Mesendoderm (in vitro differentiated cells): ENCODE results near the gene CD164.

ENCODE experiments used
- DNase-seq: peaks from one replicate; pipeline ENCODE4 v3.0.0; 2013
- H2AK5ac ChIP-seq: 2 replicates; pipeline ENCODE4 v1.6.1; 2013; ENCODE audit warnings: low read length, inconsistent platforms
- H2BK120ac ChIP-seq: 2 replicates; pipeline ENCODE4 v1.6.1; 2013; ENCODE audit warnings: low read depth, mild to moderate bottlenecking, low read length, moderate library complexity, mixed read lengths
- H2BK15ac ChIP-seq: replicated peaks from 2 replicates; pipeline ENCODE4 v1.6.1; 2013; ENCODE audit warnings: low read depth, mild to moderate bottlenecking, moderate library complexity
- H2BK5ac ChIP-seq: 2 replicates; pipeline ENCODE4 v1.6.1; 2013; ENCODE audit warnings: low read length, inconsistent platforms
- H3K18ac ChIP-seq: 2 replicates; pipeline ENCODE4 v1.6.1; 2013; ENCODE audit warnings: mild to moderate bottlenecking, low read length, mixed read lengths
- H3K23ac ChIP-seq: one replicate; pipeline ENCODE4 v1.6.1; 2013; ENCODE audit warnings: low read length
- H3K27ac ChIP-seq: 2 replicates; pipeline ENCODE4 v1.5.1; 2013; ENCODE audit warnings: low read depth, mild to moderate bottlenecking, inconsistent platforms, low read length, moderate library complexity
- H3K27me3 ChIP-seq: 2 replicates; pipeline ENCODE4 v1.6.1; 2013; ENCODE audit warnings: low read length, control low read depth, mild to moderate bottlenecking, inconsistent platforms; ENCODE audit not compliant: insufficient read depth, poor library complexity
- H3K36me3 ChIP-seq: 2 replicates; pipeline ENCODE4 v1.6.1; 2013; ENCODE audit warnings: low read length, inconsistent platforms; ENCODE audit not compliant: control insufficient read depth, insufficient read depth
- H3K4ac ChIP-seq: one replicate; pipeline ENCODE4 v1.6.1; 2013; ENCODE audit warnings: low read depth, mild to moderate bottlenecking, low read length, moderate library complexity
- H3K4me1 ChIP-seq: 2 replicates; pipeline ENCODE4 v1.6.1; 2013; ENCODE audit warnings: low read depth, low read length, inconsistent platforms; ENCODE audit not compliant: control insufficient read depth
- H3K4me2 ChIP-seq: 2 replicates; pipeline ENCODE4 v1.6.1; 2013; ENCODE audit warnings: low read length
- H3K4me3 ChIP-seq: 2 replicates; pipeline ENCODE4 v1.5.1; 2013; ENCODE audit warnings: mild to moderate bottlenecking, low read length
- H3K56ac ChIP-seq: one replicate; pipeline ENCODE4 v1.6.1; 2013; ENCODE audit warnings: low read length
- H3K79me1 ChIP-seq: 2 replicates; pipeline ENCODE4 v1.6.1; 2013; ENCODE audit warnings: low read length, inconsistent platforms
- H3K79me2 ChIP-seq: 2 replicates; pipeline ENCODE4 v1.6.1; 2013; ENCODE audit warnings: mild to moderate bottlenecking, low read length; ENCODE audit not compliant: control insufficient read depth, insufficient read depth
- H3K9ac ChIP-seq: 2 replicates; pipeline ENCODE4 v1.6.1; 2013; ENCODE audit warnings: low read length, inconsistent platforms
- H4K5ac ChIP-seq: one replicate; pipeline ENCODE4 v1.6.1; 2013; ENCODE audit warnings: low read length
- H4K8ac ChIP-seq: one replicate; pipeline ENCODE4 v1.6.1; 2013; ENCODE audit warnings: low read depth, mild to moderate bottlenecking, control low read depth, low read length, moderate library complexity
- WGBS: extraction: QIAGEN DNeasy Blood & Tissue Kit; methylation state at CpG from one replicate; pipeline ENCODE4 v1.1.7; 2013; ENCODE audit warnings: low lambda C conversion rate, missing lambda C conversion rate; ENCODE audit not compliant: insufficient coverage; ENCODE audit errors: extremely low coverage; 5-methylcytosine and 5-hydroxymethylcytosine counted together

The CD164 gene

GRCh38 chr6:109348226-109348625, 34.0 kb downstream of the CD164 start:
- no CpG with 5 or more reads among the region's 8 CpGs for WGBS
- no peaks in the 10 kb centered on the region for H3K27me3 ChIP-seq
- no peaks in the 10 kb centered on the region for H3K79me1 ChIP-seq
- no peak overlapping the region for H3K27ac ChIP-seq
- no peak overlapping the region for H3K23ac ChIP-seq
- no peak for DNase-seq
- H3K4me3 ChIP-seq = no peak overlapping the region
- no peak overlapping the region for H3K4ac ChIP-seq
- H3K79me2 ChIP-seq = no peaks in the 10 kb centered on the region
- H3K4me2 ChIP-seq = no peak overlapping the region
- H3K56ac ChIP-seq = no peak overlapping the region
- no peak overlapping the region for H2BK15ac ChIP-seq
- H4K8ac ChIP-seq = no peak overlapping the region
- H4K5ac ChIP-seq = no peak overlapping the region
- H3K4me1 ChIP-seq = no peaks in the 10 kb centered on the region
- H2BK5ac ChIP-seq = no peak overlapping the region
- no peaks in the 10 kb centered on the region for H3K36me3 ChIP-seq
- H2AK5ac ChIP-seq = no peak overlapping the region
- H3K18ac ChIP-seq = no peak overlapping the region
- no peak overlapping the region for H3K9ac ChIP-seq
- H2BK120ac ChIP-seq = no peak overlapping the region

GRCh38 chr6:109347779-109348178, 34.5 kb downstream of the CD164 start:
- H2BK5ac ChIP-seq = no peak overlapping the region
- H3K27ac ChIP-seq = no peak overlapping the region
- H3K56ac ChIP-seq = no peak overlapping the region
- no peak overlapping the region for H3K18ac ChIP-seq
- no peaks in the 10 kb centered on the region for H3K79me2 ChIP-seq
- H2AK5ac ChIP-seq = no peak overlapping the region
- H3K4me3 ChIP-seq = no peak overlapping the region
- H4K8ac ChIP-seq = no peak overlapping the region
- H3K23ac ChIP-seq = no peak overlapping the region
- H4K5ac ChIP-seq = no peak overlapping the region
- DNase-seq = no peak
- no peak overlapping the region for H3K4me2 ChIP-seq
- H3K27me3 ChIP-seq = no peaks in the 10 kb centered on the region
- no peak overlapping the region for H3K4ac ChIP-seq
- no peaks in the 10 kb centered on the region for H3K79me1 ChIP-seq
- WGBS = no CpG with 5 or more reads among the region's 3 CpGs
- no peak overlapping the region for H2BK120ac ChIP-seq
- H3K9ac ChIP-seq = no peak overlapping the region
- no peaks in the 10 kb centered on the region for H3K36me3 ChIP-seq
- H2BK15ac ChIP-seq = no peak overlapping the region
- H3K4me1 ChIP-seq = no peaks in the 10 kb centered on the region

- Histone ChIP-seq H4K8ac (no peak overlapping the region), H3K18ac (no peak overlapping the region), H3K36me3 (no peaks in the 10 kb centered on the region), H2BK15ac (no peak overlapping the region), H3K27ac (no peak overlapping the region), H2BK5ac (no peak overlapping the region), H3K79me2 (no peaks in the 10 kb centered on the region), H2AK5ac (no peak overlapping the region), H3K27me3 (no peaks in the 10 kb centered on the region), H3K4ac (no peak overlapping the region), H3K4me1 (no peaks in the 10 kb centered on the region), H3K4me3 (no peak overlapping the region), H4K5ac (no peak overlapping the region), H2BK120ac (no peak overlapping the region), H3K79me1 (no peaks in the 10 kb centered on the region), H3K56ac (no peak overlapping the region), H3K4me2 (no peak overlapping the region), H3K9ac (no peak overlapping the region), H3K23ac (no peak overlapping the region)
- DNase-seq = no peak
- WGBS = no CpG with 5 or more reads among the region's 4 CpGs
These were observed 36.3 kb downstream of the CD164 start for GRCh38 chr6:109345986-109346385.

GRCh38 chr6:109344226-109344625, 38.0 kb downstream of the CD164 start:
- Histone ChIP-seq H2AK5ac (no peak overlapping the region), H4K8ac (no peak overlapping the region), H3K4me1 (no peaks in the 10 kb centered on the region), H3K9ac (no peak overlapping the region), H3K18ac (no peak overlapping the region), H2BK5ac (no peak overlapping the region), H3K27ac (no peak overlapping the region), H4K5ac (no peak overlapping the region), H3K4me2 (no peak overlapping the region), H3K4me3 (no peak overlapping the region), H3K36me3 (no peaks in the 10 kb centered on the region), H3K79me2 (no peaks in the 10 kb centered on the region), H3K27me3 (no peaks in the 10 kb centered on the region), H3K56ac (no peak overlapping the region), H3K4ac (no peak overlapping the region), H2BK120ac (no peak overlapping the region), H3K23ac (no peak overlapping the region), H3K79me1 (no peaks in the 10 kb centered on the region), H2BK15ac (no peak overlapping the region)
- DNase-seq = peak; percentile 63
- WGBS = no CpG with 5 or more reads among the region's 2 CpGs

GRCh38 chr6:109343518-109343917, 38.7 kb downstream of the CD164 start:
- no peak overlapping the region for H4K5ac ChIP-seq
- WGBS = no CpG with 5 or more reads among the region's 7 CpGs
- no peak overlapping the region for H2BK5ac ChIP-seq
- no peak overlapping the region for H4K8ac ChIP-seq
- no peaks in the 10 kb centered on the region for H3K79me1 ChIP-seq
- no peak overlapping the region for H3K9ac ChIP-seq
- H3K79me2 ChIP-seq = no peaks in the 10 kb centered on the region
- H3K4me3 ChIP-seq = no peak overlapping the region
- no peaks in the 10 kb centered on the region for H3K36me3 ChIP-seq
- no peak overlapping the region for H3K27ac ChIP-seq
- no peaks in the 10 kb centered on the region for H3K4me1 ChIP-seq
- H2BK120ac ChIP-seq = no peak overlapping the region
- no peak overlapping the region for H3K18ac ChIP-seq
- DNase-seq = no peak
- H2BK15ac ChIP-seq = no peak overlapping the region
- H3K4me2 ChIP-seq = no peak overlapping the region
- no peaks in the 10 kb centered on the region for H3K27me3 ChIP-seq
- H3K4ac ChIP-seq = no peak overlapping the region
- no peak overlapping the region for H3K56ac ChIP-seq
- H3K23ac ChIP-seq = no peak overlapping the region
- H2AK5ac ChIP-seq = no peak overlapping the region

GRCh38 chr6:109342911-109343310, 39.4 kb downstream of the CD164 start:
- H3K4me1 ChIP-seq = no peaks in the 10 kb centered on the region
- H2AK5ac ChIP-seq = no peak overlapping the region
- no peaks in the 10 kb centered on the region for H3K79me1 ChIP-seq
- H3K79me2 ChIP-seq = no peaks in the 10 kb centered on the region
- H3K27ac ChIP-seq = no peak overlapping the region
- no peaks in the 10 kb centered on the region for H3K36me3 ChIP-seq
- H3K4me2 ChIP-seq = no peak overlapping the region
- no peak overlapping the region for H3K9ac ChIP-seq
- no peak overlapping the region for H3K23ac ChIP-seq
- DNase-seq = no peak
- no peaks in the 10 kb centered on the region for H3K27me3 ChIP-seq
- H3K56ac ChIP-seq = no peak overlapping the region
- no peak overlapping the region for H2BK5ac ChIP-seq
- H3K4me3 ChIP-seq = no peak overlapping the region
- no peak overlapping the region for H3K4ac ChIP-seq
- H4K5ac ChIP-seq = no peak overlapping the region
- no peak overlapping the region for H2BK15ac ChIP-seq
- no peak overlapping the region for H2BK120ac ChIP-seq
- no CpG with 5 or more reads among the region's 6 CpGs for WGBS
- no peak overlapping the region for H4K8ac ChIP-seq
- no peak overlapping the region for H3K18ac ChIP-seq
